GM23338 (cell line): ENCODE results near the gene FMR1NB. TPM values are rescaled to one million over a fixed set of nuclear protein-coding genes. Genes with fewer than 3 reads are reported as not detected.

Experiments
- ATAC-seq: fragments of 200-7000 bp; cut with Tn5 transposase; 3 replicates; pipeline ENCODE4 v1.9.1; 2020
- DNase-seq: peaks from one replicate; pipeline ENCODE4 v3.0.0-alpha.2; 2015; ENCODE audit warnings: low spot score
- H2AFZ ChIP-seq: fragments of 200-600 bp; sonication (generic); 2 replicates; pipeline ENCODE4 v1.8.0; 2016; ENCODE audit warnings: antibody characterized with exemption, mild to moderate bottlenecking, moderate library complexity
- H3F3A ChIP-seq: fragments of 200-600 bp; sonication (generic); replicated peaks from 2 replicates; pipeline ENCODE4 v1.8.0; 2017; ENCODE audit warnings: antibody characterized with exemption, mixed run types, low read depth
- H3K27ac ChIP-seq: fragments of 200-600 bp; sonication (generic); 2 replicates; pipeline ENCODE4 v1.6.1; 2016; ENCODE audit warnings: low read depth
- H3K27me3 ChIP-seq: fragments of 200-600 bp; sonication (generic); 2 replicates; pipeline ENCODE4 v1.8.0; 2016; ENCODE audit warnings: mild to moderate bottlenecking, mixed run types, moderate library complexity; ENCODE audit not compliant: insufficient read depth
- H3K36me3 ChIP-seq: fragments of 200-600 bp; sonication (generic); 2 replicates; pipeline ENCODE4 v1.8.0; 2016; ENCODE audit warnings: mild to moderate bottlenecking; ENCODE audit not compliant: insufficient read depth
- H3K4me1 ChIP-seq: fragments of 200-600 bp; sonication (generic); 2 replicates; pipeline ENCODE4 v1.8.0; 2016; ENCODE audit warnings: mild to moderate bottlenecking, moderate library complexity; ENCODE audit not compliant: insufficient read depth
- H3K4me2 ChIP-seq: fragments of 200-600 bp; sonication (generic); 2 replicates; pipeline ENCODE4 v1.7.1; 2017; ENCODE audit warnings: mixed run types
- H3K4me3 ChIP-seq: fragments of 200-600 bp; sonication (generic); 2 replicates; pipeline ENCODE4 v1.6.1; 2016; ENCODE audit warnings: mixed run types
- H3K79me2 ChIP-seq: fragments of 200-600 bp; sonication (generic); replicated peaks from 2 replicates; pipeline ENCODE4 v1.8.0; 2017; ENCODE audit warnings: mild to moderate bottlenecking; ENCODE audit not compliant: insufficient read depth
- H3K9me2 ChIP-seq: fragments of 200-600 bp; sonication (generic); 2 replicates; pipeline ENCODE4 v1.8.0; 2017; ENCODE audit not compliant: insufficient read depth
- H4K20me1 ChIP-seq: fragments of 200-600 bp; sonication (generic); replicated peaks from 2 replicates; pipeline ENCODE4 v1.8.0; 2017; ENCODE audit warnings: mild to moderate bottlenecking; ENCODE audit not compliant: insufficient read depth
- H3K27ac Mint-ChIP-seq: 2 replicates; pipeline ENCODE4 v1.8.0; 2020; ENCODE audit warnings: inconsistent platforms, mild to moderate bottlenecking, moderate library complexity, mixed read lengths
- H3K27me3 Mint-ChIP-seq: 3 replicates; pipeline ENCODE4 v1.8.0; 2022; ENCODE audit warnings: low read depth, mild to moderate bottlenecking, moderate library complexity, mixed read lengths, inconsistent platforms; ENCODE audit not compliant: insufficient read depth, poor library complexity
- H3K36me3 Mint-ChIP-seq: 3 replicates; pipeline ENCODE4 v1.8.0; 2021; ENCODE audit warnings: low read depth, mild to moderate bottlenecking, inconsistent platforms, moderate library complexity, mixed read lengths
- H3K4me1 Mint-ChIP-seq: 3 replicates; pipeline ENCODE4 v1.8.0; 2020; ENCODE audit warnings: mild to moderate bottlenecking, inconsistent platforms, mixed read lengths
- H3K4me3 Mint-ChIP-seq: 3 replicates; pipeline ENCODE4 v1.8.0; 2021; ENCODE audit warnings: moderate library complexity, mild to moderate bottlenecking, inconsistent platforms, mixed read lengths
- H3K9me3 Mint-ChIP-seq: 3 replicates; pipeline ENCODE4 v1.8.0; 2020; ENCODE audit warnings: moderate library complexity, mild to moderate bottlenecking, inconsistent platforms, mixed read lengths
- CREB1 ChIP-seq: fragments of 250-450 bp; sonication (Bioruptor Pico); IDR thresholded peaks from 2 replicates; pipeline ENCODE4 v1.5.0; 2020; ENCODE audit warnings: low read depth, mild to moderate bottlenecking, moderate library complexity
- CTCF ChIP-seq, 2 experiments: fragments of 200-600 bp in 1 of 2; sonication (generic) in 1 of 2; conservative IDR thresholded peaks; 2 replicates each; pipeline versions ENCODE4 v1.5.1 to v1.6.1; 2016 to 2017; ENCODE audit warnings: antibody characterized with exemption in 2 of 2, low read depth in 2 of 2, mild to moderate bottlenecking in 2 of 2, moderate library complexity in 1 of 2
- ETS1 ChIP-seq: IDR thresholded peaks from 2 replicates; pipeline ENCODE4 v1.6.1; 2016; ENCODE audit warnings: antibody characterized with exemption
- EZH2 ChIP-seq: fragments of 200-600 bp; sonication (generic); IDR thresholded peaks from one replicate; pipeline ENCODE4 v1.8.0; 2017; ENCODE audit warnings: antibody characterized with exemption, mild to moderate bottlenecking, low read depth; ENCODE audit not compliant: unreplicated experiment
- JUNB ChIP-seq: IDR thresholded peaks from one replicate; pipeline ENCODE4 v1.6.1; 2016; ENCODE audit warnings: antibody characterized with exemption; ENCODE audit not compliant: unreplicated experiment
- POLR2AphosphoS5 ChIP-seq: IDR thresholded peaks from 2 replicates; pipeline ENCODE4 v1.6.1; 2016; ENCODE audit warnings: antibody characterized with exemption, low read depth
- REST ChIP-seq: IDR thresholded peaks from one replicate; pipeline ENCODE4 v1.6.1; 2018; ENCODE audit warnings: antibody characterized with exemption; ENCODE audit not compliant: unreplicated experiment
- STAT1 ChIP-seq: IDR thresholded peaks from one replicate; pipeline ENCODE4 v1.6.1; 2016; ENCODE audit warnings: antibody characterized with exemption; ENCODE audit not compliant: unreplicated experiment
- ZNF331 ChIP-seq: fragments of 250-450 bp; sonication (Bioruptor Pico); IDR thresholded peaks from 2 replicates; pipeline ENCODE4 v1.5.0; 2020; ENCODE audit warnings: low read depth, mild to moderate bottlenecking, moderate library complexity
- ZNF462 ChIP-seq: fragments of 250-450 bp; sonication (Bioruptor Pico); IDR thresholded peaks from 2 replicates; pipeline ENCODE4 v1.5.0; 2020; ENCODE audit warnings: mild to moderate bottlenecking, moderate library complexity
- polyA plus RNA-seq: library from polyadenylated mRNA; unstranded; fragments of >200 nt; fragmentation: Nextera tagmentation; extraction: Ambion mirVana; gene quantifications from 2 replicates; pipeline ENCODE4 v1.2.1, GENCODE V29; 2016
- total RNA-seq: library from RNA; depleted of rRNA; stranded (reverse); fragments of >200 nt; shearing (Covaris generic); gene quantifications from 2 replicates; pipeline ENCODE4 v1.2.3, GENCODE V29; 2014

FMR1NB gene
- total and polyA plus RNA-seq, 2 experiments from 2014 or later, result not detected

- no peaks in the 10 kb centered on the region for H3K4me1 ChIP-seq
- H4K20me1 ChIP-seq, result no peaks in the 10 kb centered on the region
- no peaks in the 10 kb centered on the region for H3K4me1 Mint-ChIP-seq
- no peak overlapping the region for H2AFZ ChIP-seq
- no peaks in the 10 kb centered on the region for H3K9me2 ChIP-seq
- H3K4me2 ChIP-seq, result no peak overlapping the region
- H3K4me3 Mint-ChIP-seq, result no peak overlapping the region
- H3K27ac ChIP-seq, result no peak overlapping the region
- H3K27me3 ChIP-seq, result no peaks in the 10 kb centered on the region
- no peaks in the 10 kb centered on the region for H3K79me2 ChIP-seq
- ATAC-seq (no peak), DNase-seq (no peak)
- no peaks in the 10 kb centered on the region for H3K9me3 Mint-ChIP-seq
- no peaks in the 10 kb centered on the region for H3K36me3 Mint-ChIP-seq
- no peak overlapping the region for H3K27ac Mint-ChIP-seq
- H3K4me3 ChIP-seq, result no peak overlapping the region
- H3K27me3 Mint-ChIP-seq, result no peaks in the 10 kb centered on the region
- H3F3A ChIP-seq, result no peaks in the 10 kb centered on the region
- no peaks in the 10 kb centered on the region for H3K36me3 ChIP-seq
- TF ChIP-seq REST, result no peak
- no peak for TF ChIP-seq JUNB
- TF ChIP-seq ZNF331, result no peak
- TF ChIP-seq EZH2, result no peak
- no peak for TF ChIP-seq STAT1
- TF ChIP-seq POLR2AphosphoS5, result no peak
- TF ChIP-seq ETS1, result no peak
Observed at GRCh38 chrX:148051973-148052372, 70.8 kb downstream of the FMR1NB start.

GRCh38 chrX:148067285-148067684 lies 86.1 kb downstream of the FMR1NB start:
- Histone ChIP-seq H2AFZ (no peak overlapping the region), H3K36me3 (no peaks in the 10 kb centered on the region), H3K9me2 (no peaks in the 10 kb centered on the region), H3K79me2 (no peaks in the 10 kb centered on the region), H3K27ac (no peak overlapping the region), H3K27me3 (no peaks in the 10 kb centered on the region), H4K20me1 (no peaks in the 10 kb centered on the region), H3K4me1 (no peaks in the 10 kb centered on the region), H3K4me2 (no peak overlapping the region), H3F3A (no peaks in the 10 kb centered on the region), H3K4me3 (no peak overlapping the region)
- DNase-seq (no peak), ATAC-seq (no peak)
- Mint-ChIP-seq H3K36me3 (no peaks in the 10 kb centered on the region; the same call in 2 of the 3 replicates), H3K4me1 (no peaks in the 10 kb centered on the region), H3K27me3 (peaks cover 1% of the 10 kb centered on the region), H3K9me3 (0 out of 3 replicates have a peak, but pooled peaks cover 5% of the 10 kb centered on the region), H3K4me3 (no peak overlapping the region), H3K27ac (no peak overlapping the region)
- no peak for TF ChIP-seq CREB1 (CRISPR knock-in tag)
- TF ChIP-seq POLR2AphosphoS5, result no peak
- TF ChIP-seq STAT1, result no peak
- TF ChIP-seq ZNF462 (CRISPR knock-in tag), result no peak
- no peak for TF ChIP-seq CTCF (conservative IDR thresholded peaks at IDR 0.05; ENCODE audit: low read depth in 2 of 2)
